ENCODE data around the gene POLR3B.

Gene POLR3B

DNA sequence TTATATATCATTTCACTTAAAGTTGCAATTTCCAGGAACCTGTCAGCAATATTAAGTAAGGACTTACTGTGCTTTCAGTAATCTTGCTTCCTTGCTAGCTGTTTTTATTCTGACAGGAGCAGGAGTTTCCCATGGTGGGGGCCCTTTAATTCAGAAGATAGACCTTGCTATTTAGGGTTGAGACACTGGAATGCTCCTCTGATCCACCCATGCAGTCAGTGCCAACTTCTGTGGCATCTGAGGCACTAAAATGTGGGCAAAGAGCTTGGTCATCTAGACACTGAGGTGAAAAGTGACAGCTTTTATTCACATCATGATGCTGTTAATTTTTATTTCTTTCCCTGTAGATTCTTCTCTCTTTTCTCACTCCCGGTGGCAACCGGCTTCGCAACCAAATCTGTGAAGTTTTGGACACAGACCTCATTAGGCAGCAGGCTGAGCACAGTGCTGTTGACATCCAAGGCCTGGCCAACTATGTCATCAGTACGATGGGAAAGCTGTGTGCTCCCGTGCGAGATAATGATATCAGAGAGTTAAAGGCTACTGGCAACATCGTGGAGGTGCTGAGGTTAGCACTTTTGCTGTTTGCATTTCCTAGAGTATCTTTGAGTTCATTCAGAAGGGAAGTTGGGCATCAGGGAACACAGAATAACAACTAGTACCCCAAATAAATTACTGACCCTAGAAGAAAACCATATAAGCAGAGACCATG lies 36.3 kb upstream of the POLR3B start:
- H3K4me3 ChIP-seq (ENCODE audit: insufficient read depth, low read depth, low read length): no peak overlapping the region
- H3K36me3 ChIP-seq (ENCODE audit: control insufficient read depth, insufficient read depth, low read length): no peaks in the 10 kb centered on the region
- WGBS, 2 experiments: 90 to 96% methylated on average over 7 of the region's 7 CpGs
- H3K27ac ChIP-seq (ENCODE audit: insufficient read depth, low read depth, low read length, poor library complexity, severe bottlenecking): no peak overlapping the region
- H3K9me3 ChIP-seq (ENCODE audit: control insufficient read depth, low read length): no peaks in the 10 kb centered on the region
- H3K27me3 ChIP-seq (ENCODE audit: control insufficient read depth, insufficient read depth, low read length, poor library complexity, severe bottlenecking): no peaks in the 10 kb centered on the region
- H3K4me1 ChIP-seq (ENCODE audit: control insufficient read depth, insufficient read depth, low read length): no peaks in the 10 kb centered on the region

DNA sequence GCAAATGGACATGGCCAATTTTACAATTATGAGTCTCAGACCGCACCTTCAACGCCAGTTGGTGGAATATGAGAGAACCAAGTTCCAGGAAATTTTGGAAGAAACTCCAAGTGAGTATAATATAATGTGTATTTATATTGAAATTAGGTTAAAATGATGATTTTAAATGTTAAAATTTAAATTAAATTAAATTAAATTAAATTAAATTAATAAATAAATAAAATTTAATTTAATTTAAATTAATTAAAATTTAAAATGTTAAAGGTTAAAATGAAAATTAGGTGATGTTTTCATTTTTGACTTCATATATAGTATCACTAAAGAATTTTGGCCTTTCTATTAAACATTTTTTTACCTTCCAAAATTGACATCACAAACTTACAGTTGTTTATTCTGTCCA lies 34.0 kb upstream of the POLR3B start:
- Histone ChIP-seq H3K4me1 (ENCODE audit: control insufficient read depth, insufficient read depth, low read length) (no peaks in the 10 kb centered on the region), H3K36me3 (ENCODE audit: control insufficient read depth, insufficient read depth, low read length) (no peaks in the 10 kb centered on the region), H3K9me3 (ENCODE audit: control insufficient read depth, low read length) (no peaks in the 10 kb centered on the region), H3K4me3 (ENCODE audit: insufficient read depth, low read depth, low read length) (no peak overlapping the region), H3K27me3 (ENCODE audit: control insufficient read depth, insufficient read depth, low read length, poor library complexity, severe bottlenecking) (no peaks in the 10 kb centered on the region), H3K27ac (ENCODE audit: insufficient read depth, low read depth, low read length, poor library complexity, severe bottlenecking) (no peak overlapping the region)
- 94 to 100% methylated on average over 2 of the region's 2 CpGs for WGBS, 2 experiments

DNA sequence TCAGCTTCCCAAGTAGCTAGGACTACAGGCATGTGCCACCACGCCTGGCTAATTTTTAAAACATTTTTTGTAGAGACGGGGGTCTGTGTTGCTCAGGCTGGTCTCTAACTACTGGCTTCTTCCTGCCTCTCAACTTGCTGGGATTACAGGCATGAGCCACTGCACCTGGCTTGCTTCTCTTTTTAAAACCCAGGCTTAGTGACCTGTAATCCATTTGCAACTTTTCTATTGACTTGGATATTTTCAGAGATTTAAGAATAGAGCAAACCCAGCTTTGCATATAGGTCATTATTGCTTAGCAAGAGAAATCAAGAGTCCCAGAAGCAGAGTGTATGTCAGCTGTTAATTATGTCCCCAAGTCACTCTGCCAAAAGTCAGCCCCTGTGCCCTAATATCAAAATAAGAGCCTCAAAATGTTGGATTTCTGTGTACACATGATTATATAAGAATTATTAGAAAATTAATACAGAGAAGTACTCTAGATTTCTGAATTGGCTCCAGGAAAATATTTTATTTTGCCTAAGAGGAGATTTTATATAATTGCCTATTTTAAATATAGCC lies 30.2 kb upstream of the POLR3B start:
- Histone ChIP-seq H3K36me3 (ENCODE audit: control insufficient read depth, insufficient read depth, low read length) (no peaks in the 10 kb centered on the region), H3K27ac (ENCODE audit: insufficient read depth, low read depth, low read length, poor library complexity, severe bottlenecking) (no peak overlapping the region), H3K4me3 (ENCODE audit: insufficient read depth, low read depth, low read length) (no peak overlapping the region), H3K27me3 (ENCODE audit: control insufficient read depth, insufficient read depth, low read length, poor library complexity, severe bottlenecking) (no peaks in the 10 kb centered on the region), H3K9me3 (ENCODE audit: control insufficient read depth, low read length) (no peaks in the 10 kb centered on the region), H3K4me1 (ENCODE audit: control insufficient read depth, insufficient read depth, low read length) (no peaks in the 10 kb centered on the region)
- WGBS, 2 experiments: 73 to 79% methylated on average over 2 of the region's 2 CpGs

DNA sequence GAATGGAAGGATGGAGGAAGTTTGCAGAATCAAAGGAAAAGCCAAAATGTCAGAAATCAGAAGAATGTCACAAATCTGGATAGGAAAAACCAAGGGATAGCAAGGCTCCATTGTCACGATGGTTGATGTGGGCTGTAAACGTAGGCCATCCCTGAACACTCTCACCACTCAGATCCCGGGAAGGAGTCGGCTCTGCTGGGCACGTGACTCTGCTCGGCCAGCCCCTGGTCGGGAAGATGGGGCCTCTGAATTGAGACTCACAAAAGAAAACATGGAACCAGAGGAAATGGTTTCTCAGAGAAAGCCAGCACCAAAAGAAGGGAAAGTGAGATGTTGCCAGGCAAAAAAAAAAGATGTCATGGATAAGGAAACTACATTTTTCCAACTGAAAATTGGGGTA lies 28.8 kb upstream of the POLR3B start:
- Histone ChIP-seq H3K27me3 (ENCODE audit: control insufficient read depth, insufficient read depth, low read length, poor library complexity, severe bottlenecking) (no peaks in the 10 kb centered on the region), H3K9me3 (ENCODE audit: control insufficient read depth, low read length) (no peaks in the 10 kb centered on the region), H3K4me3 (ENCODE audit: insufficient read depth, low read depth, low read length) (no peak overlapping the region), H3K4me1 (ENCODE audit: control insufficient read depth, insufficient read depth, low read length) (no peaks in the 10 kb centered on the region), H3K36me3 (ENCODE audit: control insufficient read depth, insufficient read depth, low read length) (no peaks in the 10 kb centered on the region), H3K27ac (ENCODE audit: insufficient read depth, low read depth, low read length, poor library complexity, severe bottlenecking) (no peak overlapping the region)
- 89 to 93% methylated on average over 7 of the region's 7 CpGs for WGBS, 2 experiments

DNA sequence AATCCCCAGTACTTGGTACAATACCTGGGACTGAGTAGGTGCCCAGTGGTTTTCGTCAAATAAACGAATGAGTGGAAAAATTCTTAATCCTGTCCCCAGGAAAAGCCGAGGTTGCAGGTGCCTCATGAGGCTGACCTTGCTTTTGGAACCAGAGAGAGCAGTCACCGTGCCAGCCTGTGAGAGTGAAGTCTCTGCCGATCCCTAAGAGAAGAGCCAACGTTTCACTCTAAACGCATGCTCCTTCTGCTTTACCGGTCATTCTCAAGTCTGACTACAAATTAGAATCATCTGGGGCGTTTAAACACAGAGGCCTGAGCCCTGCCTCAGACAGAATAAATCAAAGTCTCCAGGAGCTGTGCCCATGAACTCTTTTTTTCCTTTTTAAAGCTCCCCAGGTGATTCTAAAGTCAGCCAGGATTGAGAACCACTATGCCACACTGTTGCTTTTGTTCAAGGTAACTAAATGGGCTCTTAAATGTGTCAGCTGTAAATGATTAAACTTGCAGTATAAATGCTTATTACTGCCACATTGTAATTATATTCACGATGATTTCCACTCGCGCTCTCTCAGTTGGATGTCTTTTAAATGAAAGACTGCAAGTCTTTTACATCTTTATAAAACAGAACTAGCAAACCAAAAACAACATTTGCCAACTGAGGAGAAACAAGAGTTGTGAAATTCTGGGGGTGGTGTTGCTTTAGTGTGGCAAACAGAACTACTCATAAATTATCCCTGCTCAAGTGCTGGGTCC lies 28.1 kb upstream of the POLR3B start:
- no peak overlapping the region for H3K4me3 ChIP-seq (ENCODE audit: insufficient read depth, low read depth, low read length)
- no peaks in the 10 kb centered on the region for H3K27me3 ChIP-seq (ENCODE audit: control insufficient read depth, insufficient read depth, low read length, poor library complexity, severe bottlenecking)
- 80 to 81% methylated on average over 9 to 12 of the region's 12 CpGs for WGBS, 2 experiments
- no peaks in the 10 kb centered on the region for H3K9me3 ChIP-seq (ENCODE audit: control insufficient read depth, low read length)
- no peaks in the 10 kb centered on the region for H3K4me1 ChIP-seq (ENCODE audit: control insufficient read depth, insufficient read depth, low read length)
- no peaks in the 10 kb centered on the region for H3K36me3 ChIP-seq (ENCODE audit: control insufficient read depth, insufficient read depth, low read length)
- no peak overlapping the region for H3K27ac ChIP-seq (ENCODE audit: insufficient read depth, low read depth, low read length, poor library complexity, severe bottlenecking)

DNA sequence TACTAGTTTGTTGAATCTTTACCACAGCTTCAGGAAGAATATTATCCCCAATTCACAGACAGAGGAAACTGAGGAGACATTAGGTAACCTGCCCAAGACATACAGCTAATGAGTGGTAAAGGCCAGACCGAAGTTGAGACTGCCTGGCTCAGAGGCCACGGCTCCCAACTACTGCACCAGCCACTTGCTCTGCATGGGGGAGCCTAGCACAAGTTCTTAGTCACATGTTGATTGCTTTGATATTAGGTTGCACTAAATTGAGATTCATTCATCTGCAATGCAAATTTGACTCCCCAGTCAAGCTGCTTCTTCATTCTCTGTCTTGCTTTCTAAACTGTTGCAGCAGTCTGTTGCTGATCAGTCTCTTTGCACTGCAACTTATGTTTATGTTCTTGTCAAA lies 25.9 kb upstream of the POLR3B start:
- Histone ChIP-seq H3K27me3 (ENCODE audit: control insufficient read depth, insufficient read depth, low read length, poor library complexity, severe bottlenecking) (no peaks in the 10 kb centered on the region), H3K4me1 (ENCODE audit: control insufficient read depth, insufficient read depth, low read length) (no peaks in the 10 kb centered on the region), H3K9me3 (ENCODE audit: control insufficient read depth, low read length) (no peaks in the 10 kb centered on the region), H3K27ac (ENCODE audit: insufficient read depth, low read depth, low read length, poor library complexity, severe bottlenecking) (no peak overlapping the region), H3K36me3 (ENCODE audit: control insufficient read depth, insufficient read depth, low read length) (no peaks in the 10 kb centered on the region), H3K4me3 (ENCODE audit: insufficient read depth, low read depth, low read length) (no peak overlapping the region)
- 69 to 82% methylated on average over 2 of the region's 2 CpGs for WGBS, 2 experiments

DNA sequence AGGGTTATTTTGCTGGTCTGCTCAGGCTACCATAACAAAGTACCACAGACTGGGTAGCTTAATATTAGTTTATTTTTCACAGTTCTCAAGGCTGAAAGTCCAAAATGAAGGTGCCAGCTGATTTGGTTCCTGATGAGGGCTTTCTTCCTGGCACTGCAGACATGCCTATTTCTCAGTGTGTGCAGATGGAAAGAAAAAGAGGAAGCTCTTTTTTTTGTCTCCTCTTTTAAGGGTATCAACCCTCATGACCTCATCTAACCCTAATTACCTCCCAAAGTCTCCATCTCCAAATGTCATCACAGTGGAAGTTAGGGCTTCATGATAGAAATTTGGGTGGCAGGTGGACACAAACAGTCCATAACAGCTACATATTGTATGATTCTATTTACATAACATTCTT lies 25.0 kb upstream of the POLR3B start:
- H3K9me3 ChIP-seq (ENCODE audit: control insufficient read depth, low read length): no peaks in the 10 kb centered on the region
- H3K36me3 ChIP-seq (ENCODE audit: control insufficient read depth, insufficient read depth, low read length): no peaks in the 10 kb centered on the region
- H3K4me1 ChIP-seq (ENCODE audit: control insufficient read depth, insufficient read depth, low read length): no peaks in the 10 kb centered on the region
- no peaks in the 10 kb centered on the region for H3K27me3 ChIP-seq (ENCODE audit: control insufficient read depth, insufficient read depth, low read length, poor library complexity, severe bottlenecking)
- no peak overlapping the region for H3K4me3 ChIP-seq (ENCODE audit: insufficient read depth, low read depth, low read length)
- no peak overlapping the region for H3K27ac ChIP-seq (ENCODE audit: insufficient read depth, low read depth, low read length, poor library complexity, severe bottlenecking)

- no peak overlapping the region for H3K27ac ChIP-seq (ENCODE audit: insufficient read depth, low read depth, low read length, poor library complexity, severe bottlenecking)
- no peaks in the 10 kb centered on the region for H3K36me3 ChIP-seq (ENCODE audit: control insufficient read depth, insufficient read depth, low read length)
- no peak overlapping the region for H3K4me3 ChIP-seq (ENCODE audit: insufficient read depth, low read depth, low read length)
- H3K4me1 ChIP-seq (ENCODE audit: control insufficient read depth, insufficient read depth, low read length): no peaks in the 10 kb centered on the region
- H3K27me3 ChIP-seq (ENCODE audit: control insufficient read depth, insufficient read depth, low read length, poor library complexity, severe bottlenecking): no peaks in the 10 kb centered on the region
- no peaks in the 10 kb centered on the region for H3K9me3 ChIP-seq (ENCODE audit: control insufficient read depth, low read length)
- 92 to 100% methylated on average over 2 of the region's 2 CpGs for WGBS, 2 experiments
These were observed 24.5 kb upstream of the POLR3B start for GRCh38 chr12:106333010-106333409.

- 78 to 98% methylated on average over 2 of the region's 2 CpGs for WGBS, 2 experiments
- H3K4me1 ChIP-seq (ENCODE audit: control insufficient read depth, insufficient read depth, low read length): no peaks in the 10 kb centered on the region
- no peaks in the 10 kb centered on the region for H3K9me3 ChIP-seq (ENCODE audit: control insufficient read depth, low read length)
- no peaks in the 10 kb centered on the region for H3K36me3 ChIP-seq (ENCODE audit: control insufficient read depth, insufficient read depth, low read length)
- no peaks in the 10 kb centered on the region for H3K27me3 ChIP-seq (ENCODE audit: control insufficient read depth, insufficient read depth, low read length, poor library complexity, severe bottlenecking)
- no peak overlapping the region for H3K4me3 ChIP-seq (ENCODE audit: insufficient read depth, low read depth, low read length)
- no peak overlapping the region for H3K27ac ChIP-seq (ENCODE audit: insufficient read depth, low read depth, low read length, poor library complexity, severe bottlenecking)
These were observed 23.8 kb upstream of the POLR3B start for GRCh38 chr12:106333756-106334155.

DNA sequence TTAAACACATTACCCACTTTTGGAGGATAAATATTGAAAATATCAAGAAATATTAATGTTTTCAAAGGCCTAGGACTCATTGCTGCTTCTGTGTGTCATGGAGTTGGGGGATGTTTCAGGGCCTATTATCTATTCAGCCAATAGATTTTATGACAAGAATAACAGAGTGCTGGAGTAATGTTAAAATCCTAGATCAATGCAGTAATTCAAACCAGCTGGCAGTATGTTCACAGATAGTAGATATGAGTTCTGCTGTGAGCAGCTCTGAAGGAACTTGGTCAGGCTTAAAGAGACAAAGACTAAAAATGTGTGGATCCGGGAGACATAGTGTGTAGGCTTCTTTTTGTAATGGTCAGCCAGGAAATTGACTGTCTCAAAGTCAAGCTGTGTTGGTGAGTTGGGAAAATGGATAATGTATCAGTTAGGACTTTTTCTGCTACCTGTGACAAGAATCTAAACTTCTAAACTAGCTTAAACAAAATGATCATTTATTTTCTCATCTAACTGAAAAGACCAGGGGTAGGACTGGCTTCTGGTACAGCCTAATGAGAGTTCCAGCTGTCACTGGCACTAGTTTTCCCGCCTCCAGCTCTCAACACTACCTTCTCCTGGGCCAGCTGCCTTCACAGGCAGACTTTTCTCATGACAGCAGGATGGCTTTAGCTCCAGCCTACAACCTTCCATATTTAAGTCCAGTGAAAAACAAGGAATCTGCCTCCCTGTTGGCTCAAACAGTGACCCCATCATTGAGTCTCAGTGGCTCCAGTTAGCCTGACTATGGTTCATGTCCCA lies 16.3 kb upstream of the POLR3B start:
- no peaks in the 10 kb centered on the region for H3K36me3 ChIP-seq (ENCODE audit: control insufficient read depth, insufficient read depth, low read length)
- no peak overlapping the region for H3K4me3 ChIP-seq (ENCODE audit: insufficient read depth, low read depth, low read length)
- no peak overlapping the region for H3K27ac ChIP-seq (ENCODE audit: insufficient read depth, low read depth, low read length, poor library complexity, severe bottlenecking)
- WGBS, 2 experiments: 85 to 88% methylated on average over 2 of the region's 2 CpGs
- no peaks in the 10 kb centered on the region for H3K9me3 ChIP-seq (ENCODE audit: control insufficient read depth, low read length)
- no peaks in the 10 kb centered on the region for H3K4me1 ChIP-seq (ENCODE audit: control insufficient read depth, insufficient read depth, low read length)
- no peaks in the 10 kb centered on the region for H3K27me3 ChIP-seq (ENCODE audit: control insufficient read depth, insufficient read depth, low read length, poor library complexity, severe bottlenecking)
